ENCODE data around the gene MYT1.
"Not testable (repeated sequence)": the region's sequence is repeated elsewhere in the genome, so short reads cannot be mapped to it uniquely, and the experiment has no call there.

MYT1 gene

DNA sequence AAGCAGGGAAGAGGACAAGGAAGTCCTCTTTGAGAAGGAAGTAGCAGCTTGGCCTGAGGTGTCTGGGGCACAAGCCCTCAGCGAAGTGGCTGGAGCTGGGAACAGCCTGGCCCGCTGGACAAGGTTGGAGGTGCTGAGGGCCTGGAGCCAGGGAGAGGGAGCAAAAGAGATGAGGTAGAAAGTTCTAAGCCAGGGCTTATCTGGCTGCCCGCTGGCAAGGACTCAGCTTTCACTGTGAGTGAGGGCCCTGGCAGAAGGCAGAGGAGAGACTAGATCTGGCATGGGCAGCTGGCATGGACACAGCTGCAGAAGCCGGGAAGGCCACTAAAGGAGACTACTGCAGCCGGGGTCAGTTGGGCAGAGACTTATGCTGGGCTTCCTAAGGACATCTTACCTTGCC lies 69.5 kb downstream of the MYT1 start:
- H3K27ac ChIP-seq (replicated peaks): no peak overlapping the region
- H3K4me3 ChIP-seq (replicated peaks; ENCODE audit: insufficient read depth, low read length): no peak overlapping the region
- TF ChIP-seq, protein P1, sequence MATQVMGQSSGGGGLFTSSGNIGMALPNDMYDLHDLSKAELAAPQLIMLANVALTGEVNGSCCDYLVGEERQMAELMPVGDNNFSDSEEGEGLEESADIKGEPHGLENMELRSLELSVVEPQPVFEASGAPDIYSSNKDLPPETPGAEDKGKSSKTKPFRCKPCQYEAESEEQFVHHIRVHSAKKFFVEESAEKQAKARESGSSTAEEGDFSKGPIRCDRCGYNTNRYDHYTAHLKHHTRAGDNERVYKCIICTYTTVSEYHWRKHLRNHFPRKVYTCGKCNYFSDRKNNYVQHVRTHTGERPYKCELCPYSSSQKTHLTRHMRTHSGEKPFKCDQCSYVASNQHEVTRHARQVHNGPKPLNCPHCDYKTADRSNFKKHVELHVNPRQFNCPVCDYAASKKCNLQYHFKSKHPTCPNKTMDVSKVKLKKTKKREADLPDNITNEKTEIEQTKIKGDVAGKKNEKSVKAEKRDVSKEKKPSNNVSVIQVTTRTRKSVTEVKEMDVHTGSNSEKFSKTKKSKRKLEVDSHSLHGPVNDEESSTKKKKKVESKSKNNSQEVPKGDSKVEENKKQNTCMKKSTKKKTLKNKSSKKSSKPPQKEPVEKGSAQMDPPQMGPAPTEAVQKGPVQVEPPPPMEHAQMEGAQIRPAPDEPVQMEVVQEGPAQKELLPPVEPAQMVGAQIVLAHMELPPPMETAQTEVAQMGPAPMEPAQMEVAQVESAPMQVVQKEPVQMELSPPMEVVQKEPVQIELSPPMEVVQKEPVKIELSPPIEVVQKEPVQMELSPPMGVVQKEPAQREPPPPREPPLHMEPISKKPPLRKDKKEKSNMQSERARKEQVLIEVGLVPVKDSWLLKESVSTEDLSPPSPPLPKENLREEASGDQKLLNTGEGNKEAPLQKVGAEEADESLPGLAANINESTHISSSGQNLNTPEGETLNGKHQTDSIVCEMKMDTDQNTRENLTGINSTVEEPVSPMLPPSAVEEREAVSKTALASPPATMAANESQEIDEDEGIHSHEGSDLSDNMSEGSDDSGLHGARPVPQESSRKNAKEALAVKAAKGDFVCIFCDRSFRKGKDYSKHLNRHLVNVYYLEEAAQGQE (IDR thresholded peaks at IDR 0.05; ENCODE audit: insufficient replicate concordance, low read depth): no peak
- TF ChIP-seq SPI1 (IDR thresholded peaks at IDR 0.05; ENCODE audit: borderline replicate concordance, low read depth) (no peak), GABPA (IDR thresholded peaks at IDR 0.05; ENCODE audit: low read depth) (no peak), POLR2AphosphoS5 (IDR thresholded peaks at IDR 0.05; ENCODE audit: low read depth) (no peak)
- TF ChIP-seq, protein P2, sequence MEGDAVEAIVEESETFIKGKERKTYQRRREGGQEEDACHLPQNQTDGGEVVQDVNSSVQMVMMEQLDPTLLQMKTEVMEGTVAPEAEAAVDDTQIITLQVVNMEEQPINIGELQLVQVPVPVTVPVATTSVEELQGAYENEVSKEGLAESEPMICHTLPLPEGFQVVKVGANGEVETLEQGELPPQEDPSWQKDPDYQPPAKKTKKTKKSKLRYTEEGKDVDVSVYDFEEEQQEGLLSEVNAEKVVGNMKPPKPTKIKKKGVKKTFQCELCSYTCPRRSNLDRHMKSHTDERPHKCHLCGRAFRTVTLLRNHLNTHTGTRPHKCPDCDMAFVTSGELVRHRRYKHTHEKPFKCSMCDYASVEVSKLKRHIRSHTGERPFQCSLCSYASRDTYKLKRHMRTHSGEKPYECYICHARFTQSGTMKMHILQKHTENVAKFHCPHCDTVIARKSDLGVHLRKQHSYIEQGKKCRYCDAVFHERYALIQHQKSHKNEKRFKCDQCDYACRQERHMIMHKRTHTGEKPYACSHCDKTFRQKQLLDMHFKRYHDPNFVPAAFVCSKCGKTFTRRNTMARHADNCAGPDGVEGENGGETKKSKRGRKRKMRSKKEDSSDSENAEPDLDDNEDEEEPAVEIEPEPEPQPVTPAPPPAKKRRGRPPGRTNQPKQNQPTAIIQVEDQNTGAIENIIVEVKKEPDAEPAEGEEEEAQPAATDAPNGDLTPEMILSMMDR (IDR thresholded peaks at IDR 0.05; ENCODE audit: insufficient read depth, low read length): no peak
- DNase-seq (ENCODE audit: low read depth in 1 of 2, low spot score in 1 of 2): no peak
- peaks cover 3% of the 10 kb centered on the region for H3K27me3 ChIP-seq (ENCODE audit: insufficient read depth, poor library complexity, severe bottlenecking)

DNA sequence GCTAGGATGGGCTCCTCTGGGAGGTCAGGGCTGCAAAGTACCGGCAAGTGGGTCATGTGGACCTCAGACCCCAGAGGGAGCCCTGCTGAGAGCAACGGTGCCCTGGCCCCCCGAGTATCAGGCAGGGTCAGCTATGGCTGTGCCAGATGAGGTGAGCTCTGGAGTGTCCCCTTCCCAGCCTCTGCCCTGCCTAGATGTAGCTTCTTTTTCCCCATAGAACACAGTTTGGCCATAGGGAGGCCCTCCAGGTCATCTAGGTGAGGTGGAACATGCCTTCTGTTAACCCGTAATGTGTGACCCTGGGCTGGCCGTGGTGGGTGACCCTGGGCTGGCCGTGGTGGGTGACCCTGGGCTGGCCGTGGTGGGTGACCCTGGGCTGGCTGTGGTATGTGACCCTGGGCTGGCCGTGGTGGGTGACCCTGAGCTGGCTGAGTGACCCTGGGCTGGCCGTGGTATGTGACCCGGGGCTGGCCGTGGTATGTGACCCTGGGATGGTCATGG lies 70.1 kb downstream of the MYT1 start:
- TF ChIP-seq, protein P2 (IDR thresholded peaks at IDR 0.05; ENCODE audit: insufficient read depth, low read length): no peak
- no peak for DNase-seq (ENCODE audit: low read depth in 1 of 2, low spot score in 1 of 2)
- no peak overlapping the region for H3K4me3 ChIP-seq (replicated peaks; ENCODE audit: insufficient read depth, low read length)
- H3K27ac ChIP-seq (replicated peaks): no peak overlapping the region
- no peaks in the 10 kb centered on the region for H3K27me3 ChIP-seq (ENCODE audit: insufficient read depth, poor library complexity, severe bottlenecking)

DNA sequence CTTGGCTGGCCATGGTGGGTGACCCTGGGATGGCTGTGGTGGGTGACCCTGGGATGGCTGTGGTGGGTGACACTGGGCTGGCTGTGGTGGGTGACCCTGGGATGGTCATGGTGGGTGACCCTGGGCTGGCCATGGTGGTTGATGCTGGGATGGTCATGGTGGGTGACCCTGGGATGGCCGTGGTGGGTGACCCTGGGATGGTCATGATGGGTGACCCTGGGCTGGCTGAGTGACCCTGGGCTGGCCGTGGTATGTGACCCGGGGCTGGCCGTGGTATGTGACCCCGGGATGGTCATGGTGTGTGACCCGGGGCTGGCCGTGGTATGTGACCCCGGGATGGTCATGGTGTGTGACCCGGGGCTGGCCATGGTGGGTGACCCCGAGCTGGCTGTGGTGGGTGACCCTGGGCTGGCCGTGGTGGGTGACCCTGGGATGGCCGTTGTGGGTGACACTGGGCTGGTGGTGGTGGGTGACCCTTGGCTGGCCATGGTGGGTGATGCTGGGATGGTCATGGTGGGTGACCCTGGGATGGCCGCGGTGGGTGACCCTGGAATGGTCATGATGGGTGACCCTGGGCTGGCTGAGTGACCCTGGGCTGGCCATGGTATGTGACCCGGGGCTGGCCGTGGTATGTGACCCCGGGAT lies 70.8 kb downstream of the MYT1 start:
- H3K27ac ChIP-seq (replicated peaks); DNase-seq (ENCODE audit: low read depth in 1 of 2, low spot score in 1 of 2); H3K27me3 ChIP-seq (ENCODE audit: insufficient read depth, poor library complexity, severe bottlenecking); H3K4me3 ChIP-seq (replicated peaks; ENCODE audit: insufficient read depth, low read length): not testable (repeated sequence)

DNA sequence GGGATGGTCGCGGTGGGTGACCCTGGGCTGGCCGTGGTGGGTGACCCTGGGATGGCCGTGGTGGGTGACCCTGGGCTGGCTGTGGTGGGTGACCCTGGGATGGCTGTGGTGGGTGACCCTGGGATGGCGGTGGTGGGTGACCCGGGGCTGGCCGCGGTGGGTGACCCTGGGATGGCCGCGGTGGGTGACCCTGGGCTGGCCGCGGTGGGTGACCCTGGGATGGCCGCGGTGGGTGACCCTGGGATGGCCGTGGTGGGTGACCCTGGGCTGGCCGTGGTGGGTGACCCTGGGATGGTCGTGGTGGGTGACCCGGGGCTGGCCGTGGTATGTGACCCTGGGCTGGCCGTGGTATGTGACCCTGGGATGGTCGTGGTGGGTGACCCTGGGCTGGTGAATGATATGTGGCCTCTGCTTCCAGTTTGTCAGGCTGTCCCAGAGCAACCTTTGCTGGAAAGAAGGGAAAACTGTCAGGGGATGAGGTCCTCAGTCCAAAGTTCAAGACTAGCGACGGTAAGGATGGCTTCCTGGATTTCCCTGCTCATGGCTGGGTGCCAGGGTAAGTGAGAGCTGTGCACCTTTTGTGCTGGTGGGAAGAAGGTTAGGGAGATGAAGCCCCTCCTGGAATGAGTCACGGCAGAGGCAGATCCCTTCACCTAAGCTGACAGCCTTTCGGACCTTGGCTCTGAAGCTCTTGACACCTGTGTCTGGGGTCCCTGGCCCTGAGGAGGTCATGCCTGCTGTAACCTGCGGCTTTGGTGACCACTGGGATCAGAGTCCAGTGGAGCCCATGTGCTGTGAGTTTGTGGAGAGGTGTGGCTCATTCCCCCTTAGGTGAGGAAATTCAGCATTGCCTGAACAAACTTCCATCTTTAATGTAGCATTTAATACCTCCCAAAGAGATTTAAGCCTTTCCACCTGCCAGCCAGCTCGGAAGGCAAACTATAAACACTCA lies 72.2 kb downstream of the MYT1 start:
- TF ChIP-seq, protein P2 (IDR thresholded peaks at IDR 0.05; ENCODE audit: insufficient read depth, low read length): no peak
- TF ChIP-seq POLR2AphosphoS5 (IDR thresholded peaks at IDR 0.05; ENCODE audit: low read depth): no peak
- TF ChIP-seq SPI1 (IDR thresholded peaks at IDR 0.05; ENCODE audit: borderline replicate concordance, low read depth): no peak
- TF ChIP-seq, protein P1 (IDR thresholded peaks at IDR 0.05; ENCODE audit: insufficient replicate concordance, low read depth): no peak
- no peak for TF ChIP-seq GABPA (IDR thresholded peaks at IDR 0.05; ENCODE audit: low read depth)
- DNase-seq (ENCODE audit: low read depth in 1 of 2, low spot score in 1 of 2): no peak
- no peaks in the 10 kb centered on the region for H3K27me3 ChIP-seq (ENCODE audit: insufficient read depth, poor library complexity, severe bottlenecking)
- no peak overlapping the region for H3K27ac ChIP-seq (replicated peaks)
- no peak overlapping the region for H3K4me3 ChIP-seq (replicated peaks; ENCODE audit: insufficient read depth, low read length)
